SK-N-SH treated with all-trans-retinoic acid at 6 μM for 48 hours (cell line): Measurements from ENCODE around the gene SLC16A6.
"Not testable (repeated sequence)": the region's sequence is repeated elsewhere in the genome, so short reads cannot be mapped to it uniquely, and the experiment has no call there.

ENCODE experiments used
- ATAC-seq: fragments of 200-7000 bp; cut with Tn5 transposase; 3 replicates; pipeline ENCODE4 v1.9.1; 2020; ENCODE audit warnings: mild to moderate bottlenecking, moderate library complexity
- ARNTL ChIP-seq: fragments of 450-650 bp; formaldehyde crosslinking; IDR thresholded peaks from 2 replicates; pipeline ENCODE4 v1.5.0; 2020; ENCODE audit warnings: low read depth, mild to moderate bottlenecking, moderate library complexity, borderline replicate concordance
- BACH2 ChIP-seq: fragments of 250-450 bp; sonication (Bioruptor Pico); IDR thresholded peaks from 2 replicates; pipeline ENCODE4 v1.9.0; 2021; ENCODE audit warnings: mild to moderate bottlenecking, borderline replicate concordance
- CREB5 ChIP-seq: fragments of 250-450 bp; sonication (Bioruptor Pico); IDR thresholded peaks from 2 replicates; pipeline ENCODE4 v1.5.1; 2020; ENCODE audit warnings: low read depth, mild to moderate bottlenecking, moderate library complexity
- CSDC2 ChIP-seq: fragments of 250-450 bp; sonication (Bioruptor Pico); IDR thresholded peaks from 2 replicates; pipeline ENCODE4 v1.5.0; 2020; ENCODE audit warnings: mild to moderate bottlenecking, moderate library complexity
- GLIS3 ChIP-seq: fragments of 250-450 bp; sonication (Bioruptor Pico); IDR thresholded peaks from 2 replicates; pipeline ENCODE4 v1.5.0; 2020; ENCODE audit warnings: mild to moderate bottlenecking, moderate library complexity
- ISL1 ChIP-seq: fragments of 250-450 bp; sonication (Bioruptor Pico); IDR thresholded peaks from 2 replicates; pipeline ENCODE4 v2.1.2; 2022; ENCODE audit warnings: mild to moderate bottlenecking, moderate library complexity
- OSR1 ChIP-seq: fragments of 250-450 bp; sonication (Bioruptor Pico); IDR thresholded peaks from 2 replicates; pipeline ENCODE4 v1.8.0; 2022; ENCODE audit warnings: moderate library complexity, mild to moderate bottlenecking, inconsistent platforms
- PATZ1 ChIP-seq: fragments of 250-450 bp; sonication (Bioruptor Pico); IDR thresholded peaks from 2 replicates; pipeline ENCODE4 v1.8.0; 2020; ENCODE audit warnings: mild to moderate bottlenecking, moderate library complexity, borderline replicate concordance
- RARB ChIP-seq: fragments of 250-450 bp; sonication (Bioruptor Pico); IDR thresholded peaks from 2 replicates; pipeline ENCODE4 v1.8.0; 2021; ENCODE audit warnings: mild to moderate bottlenecking, moderate library complexity
- TCF4 ChIP-seq: fragments of 250-450 bp; sonication (Bioruptor Pico); IDR thresholded peaks from 2 replicates; pipeline ENCODE4 v1.8.0; 2021; ENCODE audit warnings: mild to moderate bottlenecking, moderate library complexity, borderline replicate concordance
- TOX ChIP-seq: fragments of 250-450 bp; sonication (Bioruptor Pico); IDR thresholded peaks from 2 replicates; pipeline ENCODE4 v1.8.0; 2021; ENCODE audit warnings: mild to moderate bottlenecking, moderate library complexity, borderline replicate concordance
- TSHZ2 ChIP-seq: fragments of 250-450 bp; sonication (Bioruptor Pico); IDR thresholded peaks from 2 replicates; pipeline ENCODE4 v1.5.0; 2020; ENCODE audit warnings: mild to moderate bottlenecking, moderate library complexity
- ZC3H10 ChIP-seq: fragments of 250-450 bp; sonication (Bioruptor Pico); IDR thresholded peaks from 2 replicates; pipeline ENCODE4 v1.5.1; 2021; ENCODE audit warnings: mild to moderate bottlenecking, moderate library complexity
- ZFP3 ChIP-seq: fragments of 250-450 bp; sonication (Bioruptor Pico); IDR thresholded peaks from 2 replicates; pipeline ENCODE4 v1.5.0; 2020; ENCODE audit warnings: mild to moderate bottlenecking, moderate library complexity
- ZFP30 ChIP-seq: fragments of 450-650 bp; formaldehyde crosslinking; IDR thresholded peaks from 2 replicates; pipeline ENCODE4 v1.5.0; 2022; ENCODE audit warnings: mild to moderate bottlenecking, moderate library complexity
- ZNF565 ChIP-seq: fragments of 450-650 bp; formaldehyde crosslinking; conservative IDR thresholded peaks from 2 replicates; pipeline ENCODE4 v1.5.0; 2020; ENCODE audit warnings: low read depth, mild to moderate bottlenecking, moderate library complexity
- ZNF70 ChIP-seq: fragments of 450-650 bp; formaldehyde crosslinking; IDR thresholded peaks from 2 replicates; pipeline ENCODE4 v1.5.0; 2020; ENCODE audit warnings: mild to moderate bottlenecking, moderate library complexity
- ZNF8 ChIP-seq: fragments of 450-650 bp; formaldehyde crosslinking; IDR thresholded peaks from 2 replicates; pipeline ENCODE4 v1.5.0; 2020; ENCODE audit warnings: mild to moderate bottlenecking, moderate library complexity
- TF ChIP-seq, protein P1 (sequence below): fragments of 250-450 bp; sonication (Bioruptor Pico); IDR thresholded peaks from 2 replicates; pipeline ENCODE4 v1.5.1; 2021; ENCODE audit warnings: mild to moderate bottlenecking, moderate library complexity

SLC16A6 gene

DNA sequence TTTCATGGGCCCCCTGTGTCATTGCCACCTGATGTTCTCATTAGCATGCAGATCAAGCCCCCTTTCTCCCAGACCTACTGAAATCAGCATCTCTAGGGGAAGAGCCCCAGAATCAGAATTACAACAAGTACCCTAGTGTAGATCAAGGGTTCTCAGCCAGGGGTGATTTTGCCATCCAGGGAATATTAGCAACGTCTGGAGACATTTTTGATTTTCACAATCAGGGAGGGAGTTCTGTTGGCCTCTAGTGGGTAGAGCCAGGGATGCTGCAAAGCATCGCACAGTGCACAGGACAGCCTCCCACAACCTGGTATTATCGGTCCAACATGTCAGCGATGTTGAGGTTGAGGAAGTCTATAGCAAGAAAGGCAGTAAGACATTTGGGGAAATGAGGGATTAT is 35.8 kb downstream of the SLC16A6 start (continued):
- TF ChIP-seq, protein P1, sequence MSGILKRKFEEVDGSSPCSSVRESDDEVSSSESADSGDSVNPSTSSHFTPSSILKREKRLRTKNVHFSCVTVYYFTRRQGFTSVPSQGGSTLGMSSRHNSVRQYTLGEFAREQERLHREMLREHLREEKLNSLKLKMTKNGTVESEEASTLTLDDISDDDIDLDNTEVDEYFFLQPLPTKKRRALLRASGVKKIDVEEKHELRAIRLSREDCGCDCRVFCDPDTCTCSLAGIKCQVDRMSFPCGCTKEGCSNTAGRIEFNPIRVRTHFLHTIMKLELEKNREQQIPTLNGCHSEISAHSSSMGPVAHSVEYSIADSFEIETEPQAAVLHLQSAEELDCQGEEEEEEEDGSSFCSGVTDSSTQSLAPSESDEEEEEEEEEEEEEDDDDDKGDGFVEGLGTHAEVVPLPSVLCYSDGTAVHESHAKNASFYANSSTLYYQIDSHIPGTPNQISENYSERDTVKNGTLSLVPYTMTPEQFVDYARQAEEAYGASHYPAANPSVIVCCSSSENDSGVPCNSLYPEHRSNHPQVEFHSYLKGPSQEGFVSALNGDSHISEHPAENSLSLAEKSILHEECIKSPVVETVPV (CRISPR knock-in tag): no peak
- TF ChIP-seq CSDC2 (CRISPR knock-in tag) (no peak), CREB5 (CRISPR knock-in tag) (no peak), BACH2 (CRISPR knock-in tag) (no peak)

DNA sequence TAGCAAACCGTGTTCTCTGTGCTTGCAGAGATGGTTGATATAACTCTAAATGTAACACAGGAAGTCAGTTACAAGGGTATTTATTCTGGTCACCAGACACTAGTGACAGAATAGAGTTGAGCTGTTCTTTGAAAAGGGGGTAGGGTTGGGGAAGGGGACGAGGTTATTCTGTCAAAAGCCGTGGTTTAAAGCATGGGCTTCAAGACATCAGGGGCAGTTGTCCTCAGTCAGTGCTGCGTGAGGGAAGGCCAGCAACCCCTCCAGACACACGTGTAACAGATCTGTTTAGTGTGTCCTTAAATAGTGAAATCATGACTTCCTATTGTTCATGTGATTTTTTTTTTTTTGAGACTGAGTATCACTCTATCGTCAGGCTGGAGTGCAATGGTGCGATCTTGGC is 37.5 kb downstream of the SLC16A6 start:
- not testable (repeated sequence) for ATAC-seq

GRCh38 chr17:68249354-68249765 is 41.6 kb downstream of the SLC16A6 start:
- TF ChIP-seq TOX (CRISPR knock-in tag) (no peak), OSR1 (CRISPR knock-in tag) (no peak), BACH2 (CRISPR knock-in tag) (no peak), PATZ1 (no peak), ISL1 (CRISPR knock-in tag) (no peak), ARNTL (CRISPR knock-in tag) (no peak), TSHZ2 (CRISPR knock-in tag) (no peak), ZNF70 (CRISPR knock-in tag) (no peak), ZC3H10 (no peak), ZNF565 (CRISPR knock-in tag) (no peak), GLIS3 (no peak), ZFP30 (CRISPR knock-in tag) (no peak), ZFP3 (CRISPR knock-in tag) (no peak)

GRCh38 chr17:68248891-68249290 is 42.0 kb downstream of the SLC16A6 start:
- no peak for ATAC-seq
- TF ChIP-seq ZC3H10 (no peak), ZNF8 (CRISPR knock-in tag) (no peak), RARB (CRISPR knock-in tag) (no peak), TCF4 (CRISPR knock-in tag) (no peak), ARNTL (CRISPR knock-in tag) (no peak), ZFP3 (CRISPR knock-in tag) (no peak), ZNF565 (CRISPR knock-in tag) (no peak)
- TF ChIP-seq, protein P1 (CRISPR knock-in tag): no peak

More at GRCh38 chr17:68249354-68249765, 41.6 kb downstream of the SLC16A6 start:
- no peak for ATAC-seq
